ENCODE data around the gene IL10RB. TPM values are rescaled to one million over a fixed set of nuclear protein-coding genes. Genes with fewer than 3 reads are reported as not detected.

The IL10RB gene
- total RNA-seq, 1 experiment from 2014 or later = 18.2 TPM

DNA sequence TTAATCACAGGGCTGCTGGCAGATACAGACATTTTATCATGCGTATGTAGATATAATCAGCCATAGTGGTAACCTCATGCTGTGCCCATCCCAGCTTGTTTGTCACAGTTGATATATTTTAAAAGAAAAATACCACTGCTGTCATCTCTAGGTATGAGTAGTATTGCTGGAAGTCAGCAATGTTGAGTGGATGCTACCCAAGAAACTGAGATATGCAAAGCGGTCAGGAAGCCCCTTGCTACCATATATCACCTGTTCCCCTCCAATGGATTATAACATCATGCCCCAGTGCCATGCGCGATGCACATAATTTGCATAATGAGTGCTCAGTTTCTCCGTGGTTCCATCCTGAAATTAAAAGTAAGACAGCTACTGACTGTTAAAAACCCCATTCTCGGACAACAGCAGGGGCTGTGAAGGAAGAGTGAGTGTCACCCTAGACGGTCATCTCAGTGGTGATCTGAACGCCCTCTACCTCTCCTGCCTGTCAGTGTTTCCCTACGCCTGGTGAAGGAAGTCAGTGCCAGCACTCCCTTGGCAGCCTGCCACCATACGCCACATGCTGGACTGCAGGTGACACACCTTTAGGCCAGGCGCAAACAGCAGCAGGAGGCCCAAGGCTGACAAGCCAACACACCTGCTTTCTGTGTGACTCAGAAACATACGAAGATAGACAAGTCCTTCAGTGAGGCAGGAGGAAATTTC is 2.7 kb downstream of the IL10RB start:
- TF ChIP-seq, protein P1, sequence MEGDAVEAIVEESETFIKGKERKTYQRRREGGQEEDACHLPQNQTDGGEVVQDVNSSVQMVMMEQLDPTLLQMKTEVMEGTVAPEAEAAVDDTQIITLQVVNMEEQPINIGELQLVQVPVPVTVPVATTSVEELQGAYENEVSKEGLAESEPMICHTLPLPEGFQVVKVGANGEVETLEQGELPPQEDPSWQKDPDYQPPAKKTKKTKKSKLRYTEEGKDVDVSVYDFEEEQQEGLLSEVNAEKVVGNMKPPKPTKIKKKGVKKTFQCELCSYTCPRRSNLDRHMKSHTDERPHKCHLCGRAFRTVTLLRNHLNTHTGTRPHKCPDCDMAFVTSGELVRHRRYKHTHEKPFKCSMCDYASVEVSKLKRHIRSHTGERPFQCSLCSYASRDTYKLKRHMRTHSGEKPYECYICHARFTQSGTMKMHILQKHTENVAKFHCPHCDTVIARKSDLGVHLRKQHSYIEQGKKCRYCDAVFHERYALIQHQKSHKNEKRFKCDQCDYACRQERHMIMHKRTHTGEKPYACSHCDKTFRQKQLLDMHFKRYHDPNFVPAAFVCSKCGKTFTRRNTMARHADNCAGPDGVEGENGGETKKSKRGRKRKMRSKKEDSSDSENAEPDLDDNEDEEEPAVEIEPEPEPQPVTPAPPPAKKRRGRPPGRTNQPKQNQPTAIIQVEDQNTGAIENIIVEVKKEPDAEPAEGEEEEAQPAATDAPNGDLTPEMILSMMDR (IDR thresholded peaks at IDR 0.05; ENCODE audit: unreplicated experiment) = no peak
- intact Hi-C loops (cut with micrococcal nuclease; ENCODE audit: unreplicated experiment) = loop anchor here (2.0 to 10.0 kb wide), 2 partner anchors 56 to 68 kb away; partner anchors contain the start of gene IFNAR1
- Mint-ChIP-seq H3K9me3 (ENCODE audit: low read depth, unreplicated experiment) (no peaks in the 10 kb centered on the region), H3K27ac (ENCODE audit: unreplicated experiment) (peak overlapping the region; percentile 63), H3K4me3 (ENCODE audit: low read depth, unreplicated experiment) (peak overlapping the region; percentile 22), H3K4me1 (ENCODE audit: low read depth, unreplicated experiment) (peaks cover 55% of the 10 kb centered on the region), H3K36me3 (ENCODE audit: insufficient read depth, unreplicated experiment) (peaks cover 35% of the 10 kb centered on the region), H3K27me3 (ENCODE audit: unreplicated experiment) (no peaks in the 10 kb centered on the region)
- peak; percentile 93 for DNase-seq
- BruUV-seq (replicated peaks) = no TSS peak
- CTCF ChIA-PET = interaction anchor here (0.6 to 2.4 kb wide), 2 partner anchors 64 to 69 kb away, joined by 4 to 8 read pairs; no protein-coding TSS in a partner anchor

DNA sequence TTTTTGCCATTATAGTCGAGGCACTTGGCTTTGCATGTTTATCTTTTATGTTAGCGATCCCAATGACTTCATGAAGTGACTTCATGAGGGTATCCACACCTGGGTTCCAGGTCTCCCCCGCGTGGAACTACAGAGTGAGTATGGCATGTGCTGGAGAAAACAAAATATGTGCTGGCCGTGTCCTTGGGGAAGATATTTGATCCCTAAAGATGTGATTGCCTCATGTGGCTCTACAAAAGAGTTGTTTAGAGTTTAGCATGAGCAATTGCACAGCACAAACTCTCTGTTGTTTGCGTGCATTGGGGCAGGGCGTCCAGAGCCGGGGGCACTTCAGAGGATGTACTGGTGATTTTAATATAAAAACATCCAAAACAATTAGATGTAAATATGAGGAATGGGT is 4.8 kb downstream of the IL10RB start:
- Mint-ChIP-seq H3K9me3 (ENCODE audit: low read depth, unreplicated experiment) (no peaks in the 10 kb centered on the region), H3K4me1 (ENCODE audit: low read depth, unreplicated experiment) (peaks cover 46% of the 10 kb centered on the region), H3K4me3 (ENCODE audit: low read depth, unreplicated experiment) (no peak overlapping the region), H3K36me3 (ENCODE audit: insufficient read depth, unreplicated experiment) (peaks cover 26% of the 10 kb centered on the region), H3K27me3 (ENCODE audit: unreplicated experiment) (no peaks in the 10 kb centered on the region), H3K27ac (ENCODE audit: unreplicated experiment) (no peak overlapping the region)
- TF ChIP-seq, protein P1 (IDR thresholded peaks at IDR 0.05; ENCODE audit: unreplicated experiment) = no peak
- DNase-seq = no peak
- CTCF ChIA-PET = interaction anchor here (0.7 kb wide), 1 partner anchor 21 kb away, joined by 4 read pairs; no protein-coding TSS in a partner anchor
- BruUV-seq (replicated peaks) = no TSS peak
- intact Hi-C loops (cut with micrococcal nuclease; ENCODE audit: unreplicated experiment) = no loop called here

DNA sequence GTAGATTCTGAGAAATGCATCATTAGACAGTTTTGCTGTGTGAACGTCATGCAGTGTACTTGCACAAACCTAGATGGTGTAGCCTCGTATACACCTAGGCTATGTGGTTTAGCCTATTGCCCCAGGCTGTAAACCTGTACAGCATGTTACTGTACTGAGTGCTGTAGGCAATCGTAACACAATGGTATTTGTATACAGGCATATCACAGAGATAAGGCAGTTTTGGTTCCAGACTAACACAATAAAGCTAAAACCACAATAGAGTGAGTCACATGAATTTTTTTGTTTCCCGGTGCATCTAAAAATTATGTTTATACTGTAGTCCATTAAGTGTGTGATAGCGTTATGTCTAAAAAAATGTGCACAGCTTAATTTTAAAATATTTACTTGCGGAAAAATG is 6.9 kb downstream of the IL10RB start:
- intact Hi-C loops (cut with micrococcal nuclease; ENCODE audit: unreplicated experiment) = no loop called here
- Mint-ChIP-seq H3K9me3 (ENCODE audit: low read depth, unreplicated experiment) (no peaks in the 10 kb centered on the region), H3K4me3 (ENCODE audit: low read depth, unreplicated experiment) (no peak overlapping the region), H3K27me3 (ENCODE audit: unreplicated experiment) (no peaks in the 10 kb centered on the region), H3K4me1 (ENCODE audit: low read depth, unreplicated experiment) (peaks cover 32% of the 10 kb centered on the region), H3K36me3 (ENCODE audit: insufficient read depth, unreplicated experiment) (peaks cover 16% of the 10 kb centered on the region), H3K27ac (ENCODE audit: unreplicated experiment) (no peak overlapping the region)
- CTCF ChIA-PET = no interaction called here
- TF ChIP-seq, protein P1 (IDR thresholded peaks at IDR 0.05; ENCODE audit: unreplicated experiment) = no peak
- BruUV-seq (replicated peaks) = no TSS peak
- DNase-seq = no peak

DNA sequence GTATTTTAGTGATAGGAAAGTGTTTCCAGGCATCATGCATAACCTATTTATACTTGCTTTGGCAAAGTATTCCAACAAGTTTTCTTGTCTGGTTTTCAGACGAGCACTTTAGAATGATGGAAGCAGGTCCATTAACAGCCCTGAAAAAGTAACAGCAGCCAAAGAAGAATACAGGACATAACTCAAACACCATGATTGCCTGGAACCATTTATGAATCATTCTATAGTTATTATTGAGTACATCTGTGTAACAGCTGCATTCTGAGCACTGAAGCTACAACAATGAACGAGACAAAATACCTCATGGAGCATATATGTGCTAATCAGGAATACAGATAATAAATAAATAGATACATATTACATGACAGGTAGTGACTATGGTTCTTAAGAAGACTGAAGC is 12.6 kb downstream of the IL10RB start:
- intact Hi-C loops (cut with micrococcal nuclease; ENCODE audit: unreplicated experiment) = no loop called here
- CTCF ChIA-PET = no interaction called here
- H3K4me3 Mint-ChIP-seq (ENCODE audit: low read depth, unreplicated experiment) = no peak overlapping the region
- H3K27me3 Mint-ChIP-seq (ENCODE audit: unreplicated experiment) = no peaks in the 10 kb centered on the region
- BruUV-seq (replicated peaks) = no TSS peak
- TF ChIP-seq, protein P1 (IDR thresholded peaks at IDR 0.05; ENCODE audit: unreplicated experiment) = no peak
- H3K9me3 Mint-ChIP-seq (ENCODE audit: low read depth, unreplicated experiment) = no peaks in the 10 kb centered on the region
- no peaks in the 10 kb centered on the region for H3K4me1 Mint-ChIP-seq (ENCODE audit: low read depth, unreplicated experiment)
- no peak for DNase-seq
- no peak overlapping the region for H3K27ac Mint-ChIP-seq (ENCODE audit: unreplicated experiment)
- H3K36me3 Mint-ChIP-seq (ENCODE audit: insufficient read depth, unreplicated experiment) = peaks cover 4% of the 10 kb centered on the region
